ENCODE data around the gene ABCA2.

- no peak for TF ChIP-seq CTCF (conservative IDR thresholded peaks at IDR 0.05)
- no peak for TF ChIP-seq ZFX (IDR thresholded peaks at IDR 0.05)
These were observed 9.1 kb downstream of the ABCA2 start for GRCh38 chr9:137018761-137019559.

Data from C4-2B (cell line).